Measurements from ENCODE around the gene DLGAP1. TPM values are rescaled to one million over a fixed set of nuclear protein-coding genes. Genes with fewer than 3 reads are reported as not detected.

Gene DLGAP1
- total RNA-seq, 1 donor from 2014 or later = 0.28 TPM

GRCh38 chr18:3808985-3809780 is 645.9 kb downstream of the DLGAP1 start:
- ATAC-seq = no peak

DNA sequence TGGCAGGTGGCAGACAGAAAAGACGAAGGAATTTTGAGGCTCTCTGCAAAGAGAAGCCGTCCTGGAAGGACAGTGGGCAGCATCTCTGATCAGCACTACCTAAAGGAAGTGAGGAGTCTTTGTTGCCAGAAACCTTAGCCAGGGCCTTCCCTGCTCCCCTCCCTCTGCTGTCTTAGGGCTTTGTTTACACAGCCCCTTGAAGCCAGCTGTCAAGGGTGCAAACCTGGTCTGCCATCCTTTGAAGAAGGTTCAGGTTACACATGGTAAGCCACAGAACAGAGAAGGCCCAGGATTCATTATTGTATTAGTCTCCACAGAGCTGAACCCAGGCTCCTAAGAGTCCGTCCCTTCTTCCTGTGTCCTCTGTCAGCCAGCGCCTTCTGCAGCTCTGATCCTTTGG is 648.5 kb downstream of the DLGAP1 start:
- ATAC-seq = no peak

DNA sequence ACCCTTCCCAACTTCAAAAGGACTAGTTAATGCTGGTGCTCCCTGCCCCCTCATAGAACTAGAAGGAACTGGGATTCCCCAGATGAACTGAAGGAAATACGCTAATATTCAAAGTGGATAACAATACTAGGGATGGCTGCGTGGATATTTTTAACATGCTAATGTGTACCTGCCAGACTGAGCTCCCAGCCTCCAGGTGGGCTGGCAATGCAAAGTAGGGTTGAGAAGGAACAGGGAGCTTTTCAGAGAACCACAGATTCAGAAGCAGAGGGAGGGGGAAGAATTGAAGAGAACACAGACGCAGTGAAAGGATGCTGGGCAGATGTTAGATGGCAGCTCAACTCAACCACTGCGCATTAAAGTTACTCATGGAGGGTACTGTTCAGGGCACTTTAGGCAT is 650.8 kb downstream of the DLGAP1 start:
- ATAC-seq = no peak

DNA sequence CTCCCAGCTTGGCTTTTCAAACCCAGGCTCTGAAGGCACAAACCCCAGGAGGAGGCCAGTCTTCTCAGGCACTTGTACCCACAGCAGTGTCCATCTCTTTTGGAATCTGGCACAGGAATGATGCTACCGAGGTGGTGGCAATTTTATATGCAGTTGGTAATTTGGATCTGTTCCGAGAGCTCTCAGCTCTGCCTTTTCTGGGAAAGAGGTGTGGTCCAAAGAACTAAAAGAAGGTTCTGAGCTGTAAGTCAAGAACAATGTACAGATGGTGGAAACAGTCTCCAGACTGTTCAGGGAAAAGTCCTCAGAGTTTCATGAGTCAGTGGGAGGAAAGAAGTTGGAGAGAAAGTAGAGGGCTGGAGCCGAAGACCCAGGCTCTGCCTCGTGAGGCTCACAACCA is 651.8 kb downstream of the DLGAP1 start:
- no peak for ATAC-seq

DNA sequence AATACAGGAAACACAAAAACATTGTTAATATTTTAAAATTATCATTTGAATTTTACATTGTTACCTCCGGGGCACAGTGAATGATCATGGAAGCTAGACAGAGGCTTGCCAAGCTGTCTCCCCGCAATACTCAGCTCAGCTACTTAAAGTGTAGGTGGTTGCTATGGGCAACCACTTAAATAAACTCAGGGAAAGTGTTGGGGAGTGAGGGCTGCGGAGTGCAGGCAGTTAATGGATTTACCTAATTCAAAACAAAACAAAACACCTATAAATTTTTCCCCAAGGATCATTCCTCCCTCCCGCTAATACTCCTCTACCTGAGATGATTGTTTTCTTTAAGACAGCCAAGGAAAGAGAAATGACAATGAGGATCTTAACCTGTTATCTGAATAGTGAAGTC is 655.6 kb downstream of the DLGAP1 start:
- ATAC-seq = no peak

DNA sequence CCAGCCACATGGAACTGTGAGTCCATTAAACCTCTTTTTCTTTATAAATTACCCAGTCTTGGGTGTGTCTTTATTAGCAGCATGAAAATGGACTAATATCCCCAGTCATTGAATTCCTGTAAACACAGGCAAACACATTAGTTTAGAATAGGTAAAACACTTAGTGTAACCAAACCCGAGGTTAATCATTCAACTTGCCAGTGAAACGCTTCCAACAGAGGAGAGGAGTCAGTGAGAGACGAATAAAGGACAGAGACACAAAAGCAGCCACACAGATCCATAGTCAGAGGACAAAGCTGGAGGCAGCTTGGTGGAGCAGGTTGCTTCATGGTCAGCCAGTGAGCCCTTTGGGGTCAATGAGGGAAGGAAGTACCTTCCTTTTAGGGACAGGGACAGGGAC is 657.1 kb downstream of the DLGAP1 start:
- no peak for ATAC-seq

- ATAC-seq = no peak
Observed at GRCh38 chr18:3796434-3796833, 658.7 kb downstream of the DLGAP1 start.

DNA sequence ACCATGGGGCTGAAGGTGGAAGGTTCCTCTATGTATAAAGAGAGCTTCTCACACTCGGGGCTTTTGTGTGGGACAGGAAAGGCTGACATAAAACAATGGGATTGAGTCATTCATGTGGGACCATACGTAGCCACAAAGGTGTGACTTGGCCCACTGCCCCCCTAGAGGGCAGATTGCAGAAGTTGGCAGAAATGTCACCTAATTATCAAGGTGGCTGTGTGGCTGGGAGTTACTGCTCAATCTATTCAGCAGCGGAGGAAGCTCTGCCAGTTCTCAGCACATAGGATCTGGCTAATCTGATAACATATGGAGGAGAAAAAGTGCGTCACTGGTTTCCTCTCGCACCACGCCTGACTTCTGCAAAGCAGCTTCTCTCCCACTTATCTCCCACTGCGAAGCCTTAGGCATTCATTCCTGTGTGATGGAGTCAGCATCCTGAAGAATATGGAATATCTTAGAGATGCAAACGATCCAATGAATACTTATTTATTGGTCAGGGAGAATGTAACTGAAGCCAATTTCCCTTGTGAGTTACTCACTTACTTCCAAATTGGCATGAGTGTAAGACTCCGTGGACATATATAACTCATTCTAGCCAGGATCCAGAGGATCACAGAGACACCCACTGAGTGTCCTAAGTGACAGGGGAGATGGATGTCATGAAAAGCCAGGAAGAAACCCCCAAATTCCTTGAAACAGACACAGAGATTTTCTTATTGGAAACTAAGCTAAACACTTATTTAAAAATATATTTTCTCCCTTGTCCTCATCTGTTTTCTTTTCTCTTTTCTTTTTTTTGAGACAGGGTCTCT is 660.4 kb downstream of the DLGAP1 start:
- peak; percentile 49 for ATAC-seq

DNA sequence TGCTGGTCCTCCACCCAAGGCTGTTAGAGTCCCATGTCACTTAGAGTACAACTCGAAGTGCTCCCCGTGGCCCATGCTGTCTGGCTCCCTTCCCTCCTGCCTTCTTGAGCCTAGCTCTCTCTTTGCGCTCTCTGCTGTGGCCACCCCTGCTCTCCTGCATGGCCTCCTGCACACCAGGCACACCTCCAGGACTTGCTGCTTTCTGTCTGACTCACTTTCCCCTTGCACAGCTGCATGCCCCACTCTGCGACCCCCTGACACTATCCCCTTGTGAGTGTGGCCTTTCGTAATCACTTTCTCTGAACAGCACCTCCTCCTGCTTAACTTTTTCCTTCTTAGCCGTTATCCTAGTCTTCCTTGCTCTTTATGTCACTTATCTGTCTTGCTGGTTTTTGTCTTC is 661.6 kb downstream of the DLGAP1 start:
- ATAC-seq = no peak

DNA sequence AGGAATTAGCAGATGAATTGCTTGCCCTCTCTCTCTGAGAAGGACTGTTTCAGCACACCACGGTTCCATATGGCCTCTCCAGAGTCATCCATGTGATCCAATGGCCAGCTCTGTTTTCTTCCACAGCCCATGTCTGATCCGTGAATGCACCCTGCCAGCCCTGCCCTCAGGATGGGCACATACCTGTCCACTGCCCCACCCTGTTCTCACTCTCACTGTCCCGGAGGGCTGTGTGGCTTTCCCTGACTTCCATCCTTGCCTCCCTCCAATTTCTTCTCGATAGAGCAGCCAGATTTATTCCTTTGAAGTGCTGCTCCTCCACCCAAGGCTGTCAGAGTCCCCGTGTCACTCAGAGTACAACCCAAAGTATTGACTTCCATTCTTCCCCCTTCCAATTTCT is 662.0 kb downstream of the DLGAP1 start:
- peak; percentile 73 for ATAC-seq

DNA sequence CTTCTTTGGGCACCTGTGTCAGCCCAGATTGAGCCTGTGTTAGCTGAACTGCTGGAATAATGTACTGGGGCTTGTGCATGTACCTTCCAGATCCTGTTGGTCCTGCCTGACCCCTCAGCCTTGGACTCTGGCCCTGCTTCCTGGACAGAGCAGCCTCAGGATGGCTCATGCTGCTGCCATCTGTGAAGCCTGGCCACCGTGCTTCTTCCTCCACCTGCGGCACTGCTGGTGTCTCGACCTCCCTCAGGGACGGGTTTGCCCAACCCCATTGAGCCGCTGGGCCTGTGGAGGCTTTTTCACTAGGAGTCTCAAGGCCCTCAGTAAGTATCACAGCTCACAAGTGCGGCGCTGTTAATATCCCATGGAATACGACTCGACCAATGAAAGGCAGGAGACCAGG is 662.4 kb downstream of the DLGAP1 start:
- ATAC-seq = no peak

- ATAC-seq = peak; percentile 44
Observed at GRCh38 chr18:3791238-3791637, 663.9 kb downstream of the DLGAP1 start.

DNA sequence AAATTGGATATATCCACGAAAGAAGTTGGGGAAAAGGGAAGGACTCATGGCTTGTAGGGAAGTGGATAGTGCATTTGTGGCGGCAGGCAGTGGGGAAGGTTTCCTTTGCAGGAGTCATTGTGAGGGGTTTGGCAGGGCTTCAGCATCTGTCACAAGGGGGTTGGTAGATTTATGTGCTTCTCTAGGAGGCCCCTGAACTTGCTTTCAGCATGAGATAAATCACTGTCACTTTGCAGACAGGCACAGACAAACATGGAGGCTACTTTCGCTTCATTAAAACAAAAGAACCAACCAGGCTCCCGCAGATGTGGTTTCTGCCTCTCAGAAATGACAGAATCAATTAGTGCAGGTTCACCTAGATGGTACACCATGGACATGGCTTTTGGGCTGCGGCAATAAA is 664.4 kb downstream of the DLGAP1 start:
- ATAC-seq = no peak

- no peak for ATAC-seq
Observed at GRCh38 chr18:3789525-3789924, 665.6 kb downstream of the DLGAP1 start.

GRCh38 chr18:3784949-3785348 is 670.2 kb downstream of the DLGAP1 start:
- no peak for ATAC-seq

DNA sequence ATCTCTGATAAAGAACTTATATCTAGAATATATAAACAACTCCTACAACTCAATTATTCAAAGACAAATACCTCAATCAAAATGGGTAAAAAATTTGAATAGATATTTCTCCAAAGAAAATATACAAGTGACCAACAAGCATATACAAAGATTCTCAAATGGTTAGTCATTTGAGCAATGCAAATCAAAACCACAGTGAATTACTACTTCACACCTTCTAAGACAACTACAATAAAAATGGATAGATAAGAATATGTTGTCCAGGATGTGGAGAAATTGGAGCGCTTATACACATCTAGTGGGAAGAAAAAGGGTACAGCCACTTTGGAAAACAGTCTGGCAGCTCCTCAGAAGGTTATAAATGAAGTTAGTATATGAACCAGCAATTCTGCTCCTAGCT is 672.2 kb downstream of the DLGAP1 start:
- ATAC-seq = no peak

GRCh38 chr18:3777719-3778118 is 677.4 kb downstream of the DLGAP1 start:
- no peak for ATAC-seq

DNA sequence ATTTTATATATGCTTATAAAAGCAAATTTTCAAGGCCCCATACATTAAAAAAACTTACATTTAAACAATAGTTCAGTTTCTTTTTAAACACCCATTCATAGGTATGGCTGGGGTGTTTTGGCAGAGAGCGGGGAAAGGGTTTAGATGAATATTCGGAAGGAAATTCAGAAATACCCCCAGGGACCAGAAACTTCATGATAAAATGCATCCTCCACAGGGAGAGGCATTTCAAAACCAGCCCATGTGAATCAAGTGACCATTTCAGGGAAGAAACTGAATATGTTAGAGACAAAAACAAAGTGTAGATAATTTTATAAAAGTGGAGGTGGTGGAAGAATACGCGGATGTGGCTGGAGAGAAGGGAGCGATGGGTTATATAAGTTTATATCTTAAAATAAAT is 678.0 kb downstream of the DLGAP1 start:
- no peak for ATAC-seq

DNA sequence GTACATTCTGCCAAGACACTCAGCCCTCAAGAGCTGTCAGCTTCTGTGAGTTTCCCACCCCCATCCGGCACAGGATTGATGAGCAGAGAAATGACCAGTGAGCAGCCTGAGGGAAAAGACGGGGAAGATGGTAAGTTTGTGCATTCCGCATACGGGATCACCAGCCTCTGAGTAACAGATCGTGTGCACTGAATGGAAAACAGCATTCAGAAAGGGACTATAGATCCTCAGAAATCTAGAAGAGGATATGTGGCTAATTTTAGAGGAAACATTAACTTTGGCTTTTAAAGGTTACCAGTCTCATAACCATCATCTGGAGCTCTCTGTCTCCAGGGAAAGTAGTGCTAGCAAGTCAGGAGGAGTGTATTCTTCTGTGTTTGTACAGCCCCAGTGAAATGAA is 679.1 kb downstream of the DLGAP1 start:
- no peak for ATAC-seq

DNA sequence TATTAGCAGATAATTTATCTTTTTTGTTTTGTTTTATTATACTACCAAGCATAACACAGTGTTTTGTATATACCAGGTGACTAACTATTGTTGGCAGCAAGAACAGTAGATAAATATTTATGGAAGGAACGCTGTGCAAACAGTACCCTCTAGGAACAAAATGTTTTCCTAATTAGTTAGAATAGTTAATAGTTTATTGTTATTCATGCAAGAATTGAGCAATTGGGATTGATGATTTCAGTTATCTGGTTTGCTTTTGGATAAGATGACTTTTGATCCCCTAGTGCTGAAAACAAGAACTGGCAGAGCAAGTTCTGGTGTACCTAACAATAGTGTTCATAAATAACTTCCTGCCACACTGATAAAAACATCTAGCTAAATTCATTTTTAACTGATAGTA is 681.8 kb downstream of the DLGAP1 start:
- ATAC-seq = no peak

GRCh38 chr18:3771121-3771971 is 683.8 kb downstream of the DLGAP1 start:
- ATAC-seq = peak; percentile 100

GRCh38 chr18:3761266-3761665 is 693.8 kb downstream of the DLGAP1 start:
- no peak for ATAC-seq

- ATAC-seq = no peak
Observed at GRCh38 chr18:3760741-3761140, 694.4 kb downstream of the DLGAP1 start.
